Fibroblast of skin of right biceps (primary cell): ENCODE data around the gene SLC25A4.
A peak's percentile ranks its signal among the peaks of the same experiment; 100 is the strongest.
"Not testable (repeated sequence)": the region's sequence is repeated elsewhere in the genome, so short reads cannot be mapped to it uniquely, and the experiment has no call there.

ENCODE experiments used
- DNase-seq: peaks from one replicate; pipeline ENCODE4 v3.0.0-alpha.2; 2013

SLC25A4 gene

DNA sequence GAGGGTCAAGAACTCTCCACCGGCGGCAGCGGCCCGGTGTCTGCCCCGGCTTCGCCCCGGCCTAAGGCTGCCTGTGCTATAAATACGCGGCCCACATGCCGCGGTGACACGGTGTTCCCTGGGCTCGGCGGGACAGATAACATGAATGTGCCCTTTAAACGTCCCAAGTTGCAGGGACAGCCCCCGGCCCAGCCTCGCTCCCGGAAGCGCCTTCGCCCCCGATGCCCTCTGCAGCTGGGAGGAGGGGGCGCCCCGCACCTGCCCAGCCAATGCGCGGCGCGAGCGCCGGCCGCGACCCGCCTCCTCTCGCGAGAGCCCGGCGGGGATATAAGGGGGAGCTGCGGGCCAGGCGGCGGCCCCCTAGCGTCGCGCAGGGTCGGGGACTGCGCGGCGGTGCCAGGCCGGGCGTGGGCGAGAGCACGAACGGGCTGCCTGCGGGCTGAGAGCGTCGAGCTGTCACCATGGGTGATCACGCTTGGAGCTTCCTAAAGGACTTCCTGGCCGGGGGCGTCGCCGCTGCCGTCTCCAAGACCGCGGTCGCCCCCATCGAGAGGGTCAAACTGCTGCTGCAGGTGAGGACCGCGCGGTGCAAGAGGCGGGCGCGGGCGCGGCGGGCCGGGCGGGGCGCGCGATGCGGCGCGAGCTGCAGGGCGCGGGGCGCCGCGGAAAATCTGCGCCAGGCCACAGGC is at the start of gene SLC25A4:
SLC25A4 (plus strand) TSS at position 355 of the 689 bp plus-strand sequence; CDS start at position 462, 107 bp downstream.
- peak; percentile 76 for DNase-seq

GRCh38 chr4:185093603-185094002 is 49.5 kb upstream of the SLC25A4 start:
- DNase-seq, result no peak

DNA sequence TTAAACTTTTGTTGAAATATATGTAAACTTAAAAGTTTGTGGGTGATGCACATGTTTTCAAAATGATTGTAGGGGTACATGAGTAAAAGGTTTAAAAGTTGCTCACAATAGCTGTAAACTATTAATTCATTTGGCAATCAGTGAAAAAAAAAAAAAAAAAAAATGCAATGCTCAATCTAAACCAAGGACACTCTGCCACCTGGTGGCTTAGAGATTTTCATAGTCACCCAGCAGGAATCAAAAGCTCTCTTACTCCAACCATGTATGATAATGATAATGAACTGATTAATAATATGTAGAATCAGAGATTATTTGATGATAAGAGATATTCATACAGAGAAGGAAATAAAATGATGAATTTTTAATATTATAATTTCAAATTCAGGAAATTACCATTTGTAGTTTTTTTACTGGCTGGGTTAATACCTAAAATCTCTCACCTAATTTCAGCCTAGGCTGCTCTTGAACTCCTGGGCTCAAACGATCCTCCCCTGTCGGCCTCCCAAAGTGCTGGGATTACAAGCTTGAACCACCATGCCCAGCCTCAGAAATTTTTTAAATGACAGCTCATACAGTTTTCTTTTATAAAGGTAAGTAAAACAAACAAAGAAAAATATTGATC is 46.9 kb upstream of the SLC25A4 start:
- peak; percentile 27 for DNase-seq

DNA sequence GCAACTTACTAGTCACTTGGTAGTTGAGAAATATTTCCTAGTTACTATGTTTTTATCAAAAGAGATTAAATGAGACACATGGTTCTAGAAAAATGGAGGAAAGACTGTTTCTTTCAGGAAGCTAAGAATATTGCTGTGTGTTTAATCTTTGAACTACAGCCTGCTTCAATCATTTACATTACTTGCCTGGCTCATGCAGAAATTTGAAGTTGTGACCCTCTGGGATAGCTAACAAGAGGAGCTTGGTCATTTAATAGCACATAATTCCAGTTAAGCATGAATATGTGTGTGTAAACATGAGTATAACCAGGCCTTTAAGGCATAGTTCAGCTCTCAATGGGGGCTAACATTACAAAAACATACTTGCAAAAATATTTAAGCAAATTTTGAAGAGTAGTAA is 44.6 kb upstream of the SLC25A4 start:
- no peak for DNase-seq

DNA sequence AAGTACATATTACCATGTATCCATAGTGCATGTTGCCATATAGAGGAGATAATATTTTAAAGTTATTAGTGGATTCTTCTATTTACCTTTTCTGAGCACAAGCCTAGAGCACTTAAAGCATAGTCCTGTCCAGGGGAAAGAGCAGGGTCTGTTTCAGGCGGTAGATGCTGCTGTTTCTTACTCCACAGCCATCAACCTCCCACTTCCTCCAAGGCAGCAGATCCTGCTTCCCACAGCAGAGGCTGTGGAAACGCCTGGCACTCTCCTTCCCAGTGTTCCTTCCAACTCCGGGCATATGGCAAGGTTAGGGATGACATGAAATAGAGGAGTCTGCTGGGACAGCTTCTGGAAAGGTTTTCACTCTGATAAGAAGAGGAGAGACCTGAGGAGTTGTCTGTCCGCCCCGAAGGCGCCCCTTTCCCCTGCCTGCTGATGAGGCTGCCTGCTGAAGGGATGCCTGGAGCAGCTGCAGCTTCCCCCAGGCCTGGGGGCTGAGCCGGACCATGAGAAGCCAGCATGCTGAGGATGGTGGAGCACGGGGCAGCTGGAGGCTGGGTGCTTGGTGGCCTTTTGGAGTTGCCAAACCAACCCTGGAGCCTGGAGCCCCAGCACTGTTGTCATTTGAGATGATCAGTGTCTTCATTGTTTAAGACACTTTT is 43.9 kb upstream of the SLC25A4 start:
- DNase-seq, result no peak

GRCh38 chr4:185099940-185100339 is 43.1 kb upstream of the SLC25A4 start:
- no peak for DNase-seq

- no peak for DNase-seq
Observed at GRCh38 chr4:185100423-185100822, 42.6 kb upstream of the SLC25A4 start.

DNA sequence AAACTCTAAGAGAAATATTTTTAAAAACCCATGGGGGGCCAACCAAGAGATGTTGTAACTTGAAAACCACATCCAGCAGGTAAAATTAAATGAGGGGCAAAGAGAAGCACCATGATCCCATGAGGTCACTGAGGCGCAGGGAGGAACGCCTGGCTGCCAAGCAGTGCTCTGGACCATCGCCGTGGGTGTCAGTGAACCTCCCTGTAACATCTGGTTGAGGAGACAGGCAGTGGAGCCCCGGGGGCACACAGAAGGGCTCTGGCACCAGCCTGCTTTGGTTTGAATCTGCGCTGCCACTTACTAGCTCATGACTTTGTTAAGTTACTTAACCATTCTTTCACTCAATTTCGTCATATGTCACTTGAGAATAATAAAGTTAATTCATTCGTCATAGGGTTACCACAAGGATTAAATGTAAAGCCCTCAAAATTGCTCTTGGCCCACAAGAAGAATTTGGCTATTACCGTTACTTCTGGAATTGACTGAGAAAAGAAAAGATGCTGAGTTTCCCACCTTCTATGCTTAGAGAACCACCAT is 41.6 kb upstream of the SLC25A4 start:
- DNase-seq, result no peak

DNA sequence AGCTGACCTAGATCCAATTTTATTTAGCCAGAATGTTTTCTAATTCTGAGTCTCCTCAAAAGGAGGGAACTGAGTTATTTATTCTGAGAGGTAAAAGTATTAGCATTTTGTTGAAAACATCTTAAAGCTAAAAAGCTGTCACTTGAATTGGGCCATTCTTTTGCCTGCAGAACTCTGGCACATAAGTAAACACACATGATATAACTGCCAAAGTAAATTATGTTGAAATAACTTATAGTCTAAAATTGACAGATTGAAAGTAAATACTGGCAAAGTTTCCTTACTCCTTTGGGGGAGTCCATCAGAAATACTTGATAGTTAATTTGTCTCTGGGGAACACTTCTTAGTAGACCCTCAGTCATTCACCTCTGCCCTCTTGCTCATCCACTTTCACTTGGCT is 38.3 kb upstream of the SLC25A4 start:
- DNase-seq, result no peak

DNA sequence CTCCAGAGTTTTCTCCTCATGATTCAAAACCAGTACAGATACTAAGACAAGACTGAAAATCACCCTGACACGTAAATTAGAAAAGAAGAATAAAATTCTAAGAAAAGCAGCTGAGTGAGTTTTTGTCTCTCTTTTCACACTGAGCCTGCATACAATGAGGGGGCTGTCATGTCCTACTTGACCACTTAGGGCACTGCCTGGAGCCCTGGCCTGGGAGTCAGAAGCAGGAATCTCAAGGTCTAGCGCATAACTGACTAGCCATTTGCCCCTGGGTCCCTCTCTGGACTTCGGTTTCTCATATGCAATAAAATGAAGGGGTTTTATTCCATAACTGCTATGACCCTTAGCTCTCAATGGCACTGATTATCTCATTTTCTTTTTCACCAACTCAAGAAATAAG is 36.7 kb upstream of the SLC25A4 start:
- DNase-seq, result no peak

DNA sequence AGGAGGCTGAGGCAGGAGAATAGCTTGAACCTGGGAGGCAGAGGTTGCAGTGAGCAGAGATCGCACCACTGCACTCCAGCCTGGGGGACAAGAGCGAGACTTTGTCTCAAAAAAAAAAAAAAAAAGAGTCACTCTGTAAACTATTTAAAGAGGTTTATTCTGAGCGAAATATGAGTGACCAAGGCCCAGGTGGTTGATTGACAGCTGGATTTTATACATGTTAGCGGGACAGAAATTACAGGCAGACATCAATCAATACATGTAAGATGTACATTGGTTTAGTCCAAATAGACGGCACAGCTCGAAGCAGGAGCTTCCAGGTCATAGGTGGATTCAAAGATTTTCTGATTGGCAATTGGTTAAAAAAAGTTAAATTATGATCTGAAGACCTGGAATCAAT is 35.5 kb upstream of the SLC25A4 start:
- DNase-seq, result not testable (repeated sequence)

GRCh38 chr4:185108185-185108584 is 34.9 kb upstream of the SLC25A4 start:
- no peak for DNase-seq

DNA sequence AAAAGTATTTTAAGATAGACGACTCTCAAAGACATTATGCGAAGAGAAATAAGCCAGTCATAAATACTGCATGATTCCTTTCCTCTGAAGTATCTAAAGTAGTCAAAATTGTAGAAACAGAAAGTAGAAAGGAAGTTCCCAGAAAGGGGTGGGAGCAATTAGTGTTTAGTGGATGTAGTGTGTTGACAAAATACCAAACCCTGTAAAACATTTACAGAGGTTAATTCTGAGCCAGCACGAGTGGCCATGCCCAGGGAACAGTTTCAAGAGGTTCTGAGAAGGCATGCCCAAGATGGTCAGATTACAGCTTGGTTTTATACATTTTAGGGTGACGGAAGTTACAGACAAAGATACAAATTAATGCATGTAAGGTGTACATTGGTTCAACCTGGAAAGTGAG is 34.4 kb upstream of the SLC25A4 start:
- DNase-seq, result no peak

DNA sequence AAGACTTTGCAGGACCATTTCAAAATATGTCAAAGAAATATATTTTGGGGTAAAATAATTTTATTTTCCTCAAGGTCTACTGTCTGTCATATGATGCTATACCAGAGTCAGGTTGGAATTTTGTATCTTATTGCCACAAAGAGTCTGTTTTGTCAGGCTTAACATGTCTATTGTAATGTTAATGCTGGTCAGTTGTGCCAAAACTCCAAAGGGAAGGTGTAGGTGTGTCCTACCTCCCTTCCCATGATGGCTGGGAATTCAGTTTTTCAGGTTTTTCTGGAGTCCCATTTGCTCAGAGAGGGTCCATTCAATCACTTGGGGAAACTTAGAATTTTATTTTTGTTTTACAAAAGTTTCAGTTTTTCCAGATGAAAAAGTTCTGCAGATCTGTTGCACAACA is 33.3 kb upstream of the SLC25A4 start:
- DNase-seq, result no peak

- no peak for DNase-seq
Observed at GRCh38 chr4:185110375-185110823, 32.7 kb upstream of the SLC25A4 start.

DNA sequence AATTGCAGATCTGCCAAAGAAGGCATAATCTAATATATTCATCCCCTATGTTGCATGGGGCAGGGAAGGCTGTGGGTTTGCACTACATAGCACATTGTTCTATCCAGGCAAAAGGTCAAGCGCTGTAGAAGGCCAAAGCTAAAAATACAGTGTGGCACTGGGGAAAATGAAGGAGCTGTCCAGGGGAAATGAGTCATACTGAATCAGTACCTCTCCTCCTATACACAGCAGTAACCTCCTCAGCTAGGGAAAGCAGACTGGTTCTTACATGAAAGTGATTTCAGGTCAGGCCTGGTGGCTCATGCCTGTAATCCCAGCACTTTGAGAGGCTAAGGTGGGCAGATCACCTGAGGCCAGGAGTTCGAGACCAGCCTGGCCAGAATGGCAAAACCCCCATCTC is 31.0 kb upstream of the SLC25A4 start:
- DNase-seq, result peak; percentile 87

DNA sequence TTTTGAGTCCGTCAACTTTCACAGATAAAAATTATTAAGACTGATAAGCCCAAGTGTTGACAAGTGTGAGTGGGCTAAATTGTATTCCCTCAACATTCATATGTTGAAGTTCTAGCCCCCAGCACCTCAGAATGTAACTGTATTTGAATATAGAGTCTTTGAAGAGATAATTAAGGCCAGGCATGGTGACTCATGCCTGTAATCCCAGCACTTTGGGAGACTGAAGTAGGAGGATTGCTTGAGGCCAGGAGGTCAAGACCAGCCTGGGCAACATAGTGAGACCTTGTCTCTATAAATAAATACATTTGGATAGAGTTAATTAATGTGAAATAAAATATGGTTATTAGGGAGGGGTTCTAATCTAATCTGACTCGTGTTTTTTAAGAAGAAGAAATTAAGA is 29.7 kb upstream of the SLC25A4 start:
- peak; percentile 38 for DNase-seq

DNA sequence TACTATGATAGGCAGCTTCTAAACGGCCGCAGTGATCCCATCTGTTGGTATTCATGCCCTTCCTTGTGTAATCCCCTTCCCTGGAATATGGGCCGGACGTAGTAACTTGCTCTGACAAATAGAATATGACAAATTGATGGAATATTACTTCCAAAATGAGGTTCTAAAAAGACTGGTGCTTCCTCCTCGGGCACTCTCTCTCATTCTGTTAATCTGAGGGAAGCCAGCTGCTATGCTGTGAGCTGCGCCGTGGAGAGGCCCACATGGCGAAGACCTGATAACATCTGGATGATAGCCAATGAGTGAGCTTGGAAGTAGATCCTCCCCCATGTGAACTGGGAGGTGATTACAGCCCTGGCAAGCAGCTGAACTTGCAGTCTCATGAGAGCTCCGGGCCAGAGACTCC is 27.2 kb upstream of the SLC25A4 start:
- peak; percentile 62 for DNase-seq

DNA sequence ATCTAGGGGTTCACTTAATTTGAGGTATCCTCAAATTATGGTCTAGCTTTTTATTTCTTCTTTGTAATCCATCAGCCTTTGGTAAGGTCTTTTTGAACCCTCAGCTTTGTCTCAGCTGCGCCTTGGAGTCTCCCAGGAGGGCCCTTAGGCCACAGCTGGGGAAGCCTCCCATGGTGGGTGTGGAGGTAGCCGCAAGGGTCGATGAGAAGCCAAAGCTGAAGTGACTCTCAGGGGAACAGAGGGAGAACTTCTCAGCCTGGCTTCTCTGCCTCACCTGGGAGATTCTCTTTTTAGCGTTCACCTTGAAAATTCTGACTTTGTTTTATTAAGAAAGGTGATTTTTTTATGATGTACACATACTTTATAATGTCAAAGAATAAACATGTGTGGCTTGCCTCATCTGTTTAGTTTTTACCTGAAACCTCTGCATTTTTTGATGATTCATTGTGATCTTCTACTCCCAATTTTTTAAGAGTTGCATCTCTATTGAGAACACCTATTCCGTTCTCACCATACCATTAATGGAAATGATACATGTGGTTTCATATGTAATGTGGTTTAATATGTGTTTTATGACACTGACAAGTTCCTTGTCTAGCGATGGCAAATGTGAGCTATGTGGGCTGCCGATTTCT is 25.6 kb upstream of the SLC25A4 start:
- DNase-seq, result no peak

DNA sequence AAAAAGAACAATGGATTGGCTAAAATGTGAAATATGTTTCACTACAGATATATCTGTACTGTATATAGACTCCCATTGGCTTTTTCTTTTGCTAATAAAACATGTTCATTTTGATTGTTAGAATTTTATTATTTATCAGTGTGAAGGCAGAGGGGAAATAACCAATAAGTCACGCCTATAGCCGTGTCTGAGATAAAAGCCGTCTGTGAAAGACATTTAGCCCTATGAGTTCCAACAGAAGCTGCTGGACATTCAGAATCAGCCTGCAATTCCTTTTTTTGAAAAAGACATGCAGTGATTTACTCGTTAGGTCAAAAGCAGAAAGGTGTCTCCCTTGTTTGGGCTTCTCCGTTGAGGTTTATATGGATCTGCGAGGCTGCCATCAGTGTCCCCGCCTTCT is 24.2 kb upstream of the SLC25A4 start:
- DNase-seq, result no peak

DNA sequence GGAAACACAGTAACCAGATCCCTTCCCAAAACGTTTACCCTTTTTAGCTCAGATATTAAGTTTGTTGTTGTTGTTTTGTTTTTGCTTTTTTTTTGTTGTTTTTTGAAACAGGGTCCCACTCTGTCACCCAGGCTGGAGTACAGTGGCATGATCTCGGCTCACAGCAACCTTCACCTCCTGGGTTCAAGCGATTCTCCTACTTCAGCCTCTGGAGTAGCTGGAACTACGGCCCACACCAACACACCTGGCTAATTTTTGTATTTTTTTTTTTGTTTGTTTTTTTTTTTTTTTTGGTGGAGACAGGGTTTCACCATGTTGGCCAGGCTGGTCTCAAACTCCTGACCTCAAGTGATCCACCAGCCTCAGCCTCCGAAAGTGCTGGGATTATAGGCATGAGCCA is 23.6 kb upstream of the SLC25A4 start:
- not testable (repeated sequence) for DNase-seq

DNA sequence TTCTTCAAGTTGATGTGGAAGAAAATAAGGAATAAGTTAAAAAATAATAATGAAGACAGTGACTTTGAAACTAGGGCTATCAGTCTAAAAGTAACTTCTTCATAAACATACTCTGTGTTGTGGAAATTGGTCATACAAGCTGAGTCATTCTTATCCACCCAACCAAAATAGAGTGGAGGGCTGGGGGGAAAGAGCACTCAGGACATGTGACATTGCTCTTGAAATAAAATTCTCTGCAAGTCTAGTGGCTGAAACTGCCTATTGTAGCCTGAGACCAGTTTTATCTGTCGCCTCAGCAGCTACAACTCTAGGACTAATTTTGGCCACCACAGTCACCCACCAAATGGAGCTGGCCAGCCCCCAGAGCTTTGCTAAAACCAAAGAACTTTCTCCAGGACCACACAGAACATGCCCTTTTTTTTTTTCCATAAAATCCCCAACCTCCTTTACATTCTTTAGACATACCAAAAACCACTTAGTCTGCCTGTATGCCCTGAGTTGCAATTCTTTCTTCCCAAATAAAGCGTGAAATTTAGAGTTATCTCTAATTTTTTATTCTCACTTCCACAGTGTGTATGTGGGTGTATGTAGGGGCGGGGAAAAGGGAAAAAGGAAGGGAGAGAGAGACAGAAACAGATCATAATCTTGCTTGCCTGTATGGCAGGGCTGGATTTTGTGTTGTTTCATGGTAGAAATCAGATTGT is 23.0 kb upstream of the SLC25A4 start:
- DNase-seq, result peak; percentile 8

GRCh38 chr4:185120631-185120946 is 22.5 kb upstream of the SLC25A4 start:
- DNase-seq, result peak; percentile 9
